Endodermal cell (in vitro differentiated cells): Measurements from ENCODE around the gene KRTAP10-5. TPM values are rescaled to one million over a fixed set of nuclear protein-coding genes. Genes with fewer than 3 reads are reported as not detected.
A peak's percentile ranks its signal among the peaks of the same experiment; 100 is the strongest.

Experiments used
- DNase-seq: peaks from one replicate; pipeline ENCODE4 v3.0.0-alpha.2; 2017
- H3K27ac ChIP-seq: 2 replicates; pipeline ENCODE4 v1.5.1; 2013; ENCODE audit warnings: mild to moderate bottlenecking, low read depth, low read length, moderate library complexity
- H3K27me3 ChIP-seq: 2 replicates; pipeline ENCODE4 v1.6.1; 2013; ENCODE audit warnings: mild to moderate bottlenecking, low read length, moderate library complexity; ENCODE audit not compliant: insufficient read depth, control insufficient read depth, poor library complexity, severe bottlenecking
- H3K36me3 ChIP-seq: 2 replicates; pipeline ENCODE4 v1.7.0; 2013; ENCODE audit warnings: mild to moderate bottlenecking, low read length, moderate library complexity; ENCODE audit not compliant: control insufficient read depth, insufficient read depth
- H3K4me1 ChIP-seq: one replicate; pipeline ENCODE4 v1.7.0; 2013; ENCODE audit warnings: low read length; ENCODE audit not compliant: control insufficient read depth, insufficient read depth
- H3K4me3 ChIP-seq: 2 replicates; pipeline ENCODE4 v1.5.1; 2013; ENCODE audit warnings: mild to moderate bottlenecking, low read length, moderate library complexity
- H3K9ac ChIP-seq: 2 replicates; pipeline ENCODE4 v1.6.1; 2013; ENCODE audit warnings: mild to moderate bottlenecking, low read length, moderate library complexity; ENCODE audit not compliant: poor library complexity, severe bottlenecking; ENCODE audit errors: extremely low read depth
- H3K9me3 ChIP-seq: 2 replicates; pipeline ENCODE4 v1.6.1; 2013; ENCODE audit warnings: mild to moderate bottlenecking, low read length, moderate library complexity; ENCODE audit not compliant: control insufficient read depth
- H3K27ac Mint-ChIP-seq: 2 replicates; pipeline ENCODE4 v1.8.0; 2020; ENCODE audit warnings: mixed read lengths
- H3K27me3 Mint-ChIP-seq: 2 replicates; pipeline ENCODE4 v1.8.0; 2021; ENCODE audit warnings: mild to moderate bottlenecking, mixed read lengths; ENCODE audit not compliant: insufficient read depth
- H3K36me3 Mint-ChIP-seq: 2 replicates; pipeline ENCODE4 v1.8.0; 2020; ENCODE audit warnings: low read depth, mixed read lengths
- H3K4me1 Mint-ChIP-seq: 2 replicates; pipeline ENCODE4 v1.8.0; 2020; ENCODE audit warnings: mixed read lengths
- H3K4me3 Mint-ChIP-seq: 2 replicates; pipeline ENCODE4 v1.8.0; 2020; ENCODE audit warnings: mild to moderate bottlenecking, moderate library complexity, mixed read lengths
- H3K9me3 Mint-ChIP-seq: 2 replicates; pipeline ENCODE4 v1.8.0; 2020; ENCODE audit warnings: mild to moderate bottlenecking, mixed read lengths
- WGBS, 2 experiments: methylation state at CpG; one replicate each; pipeline versions ENCODE4 v1.1.5 to v1.1.7; 2013; ENCODE audit warnings: missing lambda C conversion rate in 2 of 2, mixed read lengths in 1 of 2; ENCODE audit not compliant: insufficient coverage in 1 of 2, insufficient read length in 1 of 2; 5-methylcytosine and 5-hydroxymethylcytosine counted together
- total RNA-seq, 2 donors: library from RNA; stranded (reverse); fragmentation: NEBNext Ultra II Directional in 1 of 2; extraction: Animal tissue kit (Norgen Biotek cat#: 25700) in 1 of 2; gene quantifications; 2 replicates in 1 of 2; 3 replicates in 1 of 2; pipeline ENCODE4 v1.2.1, GENCODE V29; 2021
- TF ChIP-seq, protein P1 (sequence below): fragments of 200-600 bp; sonication (generic); conservative IDR thresholded peaks from 2 replicates; pipeline ENCODE4 v1.5.0; 2021; ENCODE audit warnings: antibody characterized with exemption, mild to moderate bottlenecking

Gene KRTAP10-5
- total RNA-seq, 2 donors from 2014 or later: not detected

DNA sequence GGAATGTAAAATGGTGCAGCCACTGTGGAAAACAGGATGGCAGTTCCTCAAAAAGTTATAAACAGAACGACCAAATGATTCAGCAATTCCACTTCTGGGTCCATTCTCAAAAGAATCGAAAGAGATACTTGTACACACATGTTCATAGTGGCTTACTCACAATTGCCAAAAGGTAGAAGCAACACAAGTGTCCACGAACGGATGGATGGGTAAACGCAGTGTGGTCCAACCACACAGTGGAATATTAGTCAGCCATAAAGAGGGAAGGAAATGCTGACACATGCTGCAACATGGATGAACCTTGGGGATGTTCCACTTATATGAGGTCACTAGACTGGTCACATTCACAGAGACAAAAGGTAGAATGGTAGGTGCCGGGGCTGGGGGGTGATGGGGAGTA is 45.7 kb downstream of the KRTAP10-5 start:
- no peak overlapping the region for H3K4me3 ChIP-seq
- H3K4me1 ChIP-seq: no peaks in the 10 kb centered on the region
- Mint-ChIP-seq H3K27me3 (no peaks in the 10 kb centered on the region), H3K9me3 (no peaks in the 10 kb centered on the region), H3K27ac (no peak overlapping the region), H3K36me3 (no peaks in the 10 kb centered on the region), H3K4me3 (no peak overlapping the region), H3K4me1 (no peaks in the 10 kb centered on the region)
- no peaks in the 10 kb centered on the region for H3K9me3 ChIP-seq
- H3K27me3 ChIP-seq: no peaks in the 10 kb centered on the region
- no peak overlapping the region for H3K27ac ChIP-seq
- H3K9ac ChIP-seq: no peak overlapping the region
- no peaks in the 10 kb centered on the region for H3K36me3 ChIP-seq
- WGBS, 2 experiments: 97 to 98% methylated on average over 6 of the region's 6 CpGs
- no peak for DNase-seq
- TF ChIP-seq, protein P1, sequence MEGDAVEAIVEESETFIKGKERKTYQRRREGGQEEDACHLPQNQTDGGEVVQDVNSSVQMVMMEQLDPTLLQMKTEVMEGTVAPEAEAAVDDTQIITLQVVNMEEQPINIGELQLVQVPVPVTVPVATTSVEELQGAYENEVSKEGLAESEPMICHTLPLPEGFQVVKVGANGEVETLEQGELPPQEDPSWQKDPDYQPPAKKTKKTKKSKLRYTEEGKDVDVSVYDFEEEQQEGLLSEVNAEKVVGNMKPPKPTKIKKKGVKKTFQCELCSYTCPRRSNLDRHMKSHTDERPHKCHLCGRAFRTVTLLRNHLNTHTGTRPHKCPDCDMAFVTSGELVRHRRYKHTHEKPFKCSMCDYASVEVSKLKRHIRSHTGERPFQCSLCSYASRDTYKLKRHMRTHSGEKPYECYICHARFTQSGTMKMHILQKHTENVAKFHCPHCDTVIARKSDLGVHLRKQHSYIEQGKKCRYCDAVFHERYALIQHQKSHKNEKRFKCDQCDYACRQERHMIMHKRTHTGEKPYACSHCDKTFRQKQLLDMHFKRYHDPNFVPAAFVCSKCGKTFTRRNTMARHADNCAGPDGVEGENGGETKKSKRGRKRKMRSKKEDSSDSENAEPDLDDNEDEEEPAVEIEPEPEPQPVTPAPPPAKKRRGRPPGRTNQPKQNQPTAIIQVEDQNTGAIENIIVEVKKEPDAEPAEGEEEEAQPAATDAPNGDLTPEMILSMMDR: no peak

DNA sequence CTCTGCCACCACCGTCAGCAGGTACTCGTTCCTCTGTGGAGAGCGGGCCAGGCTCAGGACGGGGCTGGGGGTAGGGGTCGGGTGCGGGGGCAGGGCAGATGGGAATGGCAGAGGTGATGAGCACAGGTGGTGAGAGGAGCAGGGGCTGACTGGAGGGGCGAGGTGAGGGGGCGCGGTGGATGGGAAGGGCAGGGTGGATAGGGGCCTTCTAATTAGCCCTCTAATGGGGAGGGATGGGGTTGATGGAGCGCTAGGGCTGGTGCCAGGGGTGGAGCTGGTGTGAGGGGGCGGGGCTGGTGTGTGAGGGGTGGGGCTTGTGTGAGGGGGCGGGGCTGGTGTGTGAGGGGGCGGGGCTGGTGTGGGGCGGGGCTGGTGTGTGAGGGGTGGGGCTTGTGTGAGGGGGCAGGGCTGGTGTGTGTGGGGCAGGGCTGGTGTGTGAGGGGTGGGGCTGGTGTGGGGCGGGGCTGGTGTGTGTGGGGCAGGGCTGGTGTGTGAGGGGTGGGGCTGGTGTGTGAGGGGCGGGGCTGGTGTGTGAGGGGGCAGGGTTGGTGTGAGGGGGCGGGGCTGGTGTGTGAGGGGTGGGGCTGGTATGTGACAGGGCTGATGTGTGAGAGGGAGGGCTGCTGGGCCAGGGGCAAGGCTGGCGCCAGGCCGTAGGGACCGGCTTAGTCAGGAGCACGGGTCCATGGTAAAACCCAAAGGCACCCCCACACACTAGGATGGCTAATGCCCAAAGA is 46.3 kb downstream of the KRTAP10-5 start:
- TF ChIP-seq, protein P1: no peak
- H3K9ac ChIP-seq: no peak overlapping the region
- no peak overlapping the region for H3K4me3 ChIP-seq
- H3K4me1 ChIP-seq: no peaks in the 10 kb centered on the region
- H3K9me3 ChIP-seq: no peaks in the 10 kb centered on the region
- no peak overlapping the region for H3K27ac ChIP-seq
- Mint-ChIP-seq H3K9me3 (no peaks in the 10 kb centered on the region), H3K4me1 (no peaks in the 10 kb centered on the region), H3K27ac (no peak overlapping the region), H3K4me3 (no peak overlapping the region), H3K36me3 (no peaks in the 10 kb centered on the region), H3K27me3 (no peaks in the 10 kb centered on the region)
- no peaks in the 10 kb centered on the region for H3K27me3 ChIP-seq
- WGBS, 2 experiments: 95 to 100% methylated on average over 4 to 13 of the region's 21 CpGs
- H3K36me3 ChIP-seq: no peaks in the 10 kb centered on the region
- DNase-seq: peak; percentile 68

DNA sequence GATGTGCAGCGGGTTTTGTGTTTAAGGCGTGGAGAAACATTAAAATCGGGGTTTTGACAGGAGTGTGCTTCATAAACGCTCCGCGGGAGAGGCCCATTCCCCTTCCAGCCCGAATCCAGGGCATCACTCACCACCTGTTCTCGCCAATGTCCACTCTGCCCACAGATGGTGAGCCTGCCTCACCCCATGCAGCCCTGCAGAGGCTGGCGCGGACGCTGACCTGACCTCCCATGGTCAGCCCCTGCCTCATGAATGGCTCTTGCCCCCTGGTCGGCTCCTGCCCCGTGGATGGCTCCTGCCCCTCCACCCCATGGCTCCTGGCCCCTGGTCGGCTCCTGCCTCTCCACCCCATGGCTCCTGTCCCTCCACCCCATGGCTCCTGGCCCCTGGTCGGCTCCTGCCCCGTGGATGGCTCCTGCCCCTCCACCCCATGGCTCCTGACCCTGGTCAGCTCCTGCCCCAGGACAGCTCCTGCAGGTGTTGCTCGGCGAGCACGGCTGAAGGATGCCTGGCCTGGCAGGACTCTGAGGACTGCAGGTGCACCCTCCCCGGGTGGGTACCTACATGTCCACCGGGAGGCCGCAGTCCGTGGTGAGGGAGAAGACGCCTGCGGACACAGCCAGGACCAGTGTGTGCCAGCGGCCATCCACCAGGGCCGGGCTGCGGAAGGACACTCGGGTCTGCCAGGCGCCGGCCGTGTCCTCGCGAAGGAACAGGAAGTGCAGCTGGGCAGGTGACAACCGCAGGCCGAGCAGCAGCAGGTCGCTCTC is 47.1 kb downstream of the KRTAP10-5 start:
- no peak overlapping the region for H3K4me3 ChIP-seq
- no peaks in the 10 kb centered on the region for H3K27me3 ChIP-seq
- 92 to 95% methylated on average over 34 to 37 of the region's 37 CpGs for WGBS, 2 experiments
- Mint-ChIP-seq H3K27ac (no peak overlapping the region), H3K4me3 (no peak overlapping the region), H3K9me3 (no peaks in the 10 kb centered on the region), H3K36me3 (no peaks in the 10 kb centered on the region), H3K4me1 (no peaks in the 10 kb centered on the region), H3K27me3 (no peaks in the 10 kb centered on the region)
- H3K27ac ChIP-seq: no peak overlapping the region
- no peaks in the 10 kb centered on the region for H3K36me3 ChIP-seq
- H3K4me1 ChIP-seq: no peaks in the 10 kb centered on the region
- TF ChIP-seq, protein P1: no peak
- no peaks in the 10 kb centered on the region for H3K9me3 ChIP-seq
- DNase-seq: peak; percentile 52
- no peak overlapping the region for H3K9ac ChIP-seq
